OCI-LY7 (cell line): Measurements from ENCODE around the gene SNX15.

ENCODE experiments used
- EZH2phosphoT487 ChIP-seq: fragments of 200-600 bp; sonication (generic); IDR thresholded peaks from 2 replicates; pipeline ENCODE4 v1.6.1; 2018; ENCODE audit warnings: low read depth, borderline replicate concordance, mild to moderate bottlenecking, mixed run types, antibody characterized with exemption, low read length, moderate library complexity, mixed read lengths
- TF ChIP-seq, protein P1 (sequence below): fragments of 200-600 bp; sonication (generic); conservative IDR thresholded peaks from 2 replicates; pipeline ENCODE4 v1.5.1; 2014; ENCODE audit warnings: mild to moderate bottlenecking, antibody characterized with exemption, low read length, moderate library complexity, mixed read lengths

DNA sequence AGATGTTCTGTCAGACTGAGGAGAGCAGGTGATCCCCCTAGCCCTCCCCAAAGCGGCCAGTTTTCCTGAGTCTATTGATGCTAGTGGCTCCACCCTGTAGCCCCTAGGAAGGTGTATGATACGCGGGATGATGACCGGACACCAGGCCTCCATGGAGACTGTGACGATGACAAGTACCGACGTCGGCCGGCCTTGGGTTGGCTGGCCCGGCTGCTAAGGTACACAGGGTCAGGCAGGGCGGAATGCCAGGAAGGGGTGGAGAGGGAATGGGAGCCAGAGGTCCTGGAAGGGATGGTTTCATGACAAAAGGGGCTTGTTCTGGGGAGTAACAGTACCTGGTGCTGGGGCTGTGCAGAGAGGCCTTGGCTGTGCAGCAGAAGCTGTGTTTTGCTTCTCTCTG is 60.0 kb downstream of the SNX15 start:
- TF ChIP-seq, protein P1, sequence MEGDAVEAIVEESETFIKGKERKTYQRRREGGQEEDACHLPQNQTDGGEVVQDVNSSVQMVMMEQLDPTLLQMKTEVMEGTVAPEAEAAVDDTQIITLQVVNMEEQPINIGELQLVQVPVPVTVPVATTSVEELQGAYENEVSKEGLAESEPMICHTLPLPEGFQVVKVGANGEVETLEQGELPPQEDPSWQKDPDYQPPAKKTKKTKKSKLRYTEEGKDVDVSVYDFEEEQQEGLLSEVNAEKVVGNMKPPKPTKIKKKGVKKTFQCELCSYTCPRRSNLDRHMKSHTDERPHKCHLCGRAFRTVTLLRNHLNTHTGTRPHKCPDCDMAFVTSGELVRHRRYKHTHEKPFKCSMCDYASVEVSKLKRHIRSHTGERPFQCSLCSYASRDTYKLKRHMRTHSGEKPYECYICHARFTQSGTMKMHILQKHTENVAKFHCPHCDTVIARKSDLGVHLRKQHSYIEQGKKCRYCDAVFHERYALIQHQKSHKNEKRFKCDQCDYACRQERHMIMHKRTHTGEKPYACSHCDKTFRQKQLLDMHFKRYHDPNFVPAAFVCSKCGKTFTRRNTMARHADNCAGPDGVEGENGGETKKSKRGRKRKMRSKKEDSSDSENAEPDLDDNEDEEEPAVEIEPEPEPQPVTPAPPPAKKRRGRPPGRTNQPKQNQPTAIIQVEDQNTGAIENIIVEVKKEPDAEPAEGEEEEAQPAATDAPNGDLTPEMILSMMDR = no peak
- no peak for TF ChIP-seq EZH2phosphoT487
